NCI-H146 treated with DMSO at 0.1 percent for 48 hours (cell line): ENCODE results near the gene KIF25.
"Not testable (repeated sequence)": the region's sequence is repeated elsewhere in the genome, so short reads cannot be mapped to it uniquely, and the experiment has no call there.

Experiments used
- DNase-seq: peaks from one replicate; lab custom pipeline; 2025; ENCODE audit not compliant: unreplicated experiment; lab: John Stamatoyannopoulos, UW

KIF25 gene

DNA sequence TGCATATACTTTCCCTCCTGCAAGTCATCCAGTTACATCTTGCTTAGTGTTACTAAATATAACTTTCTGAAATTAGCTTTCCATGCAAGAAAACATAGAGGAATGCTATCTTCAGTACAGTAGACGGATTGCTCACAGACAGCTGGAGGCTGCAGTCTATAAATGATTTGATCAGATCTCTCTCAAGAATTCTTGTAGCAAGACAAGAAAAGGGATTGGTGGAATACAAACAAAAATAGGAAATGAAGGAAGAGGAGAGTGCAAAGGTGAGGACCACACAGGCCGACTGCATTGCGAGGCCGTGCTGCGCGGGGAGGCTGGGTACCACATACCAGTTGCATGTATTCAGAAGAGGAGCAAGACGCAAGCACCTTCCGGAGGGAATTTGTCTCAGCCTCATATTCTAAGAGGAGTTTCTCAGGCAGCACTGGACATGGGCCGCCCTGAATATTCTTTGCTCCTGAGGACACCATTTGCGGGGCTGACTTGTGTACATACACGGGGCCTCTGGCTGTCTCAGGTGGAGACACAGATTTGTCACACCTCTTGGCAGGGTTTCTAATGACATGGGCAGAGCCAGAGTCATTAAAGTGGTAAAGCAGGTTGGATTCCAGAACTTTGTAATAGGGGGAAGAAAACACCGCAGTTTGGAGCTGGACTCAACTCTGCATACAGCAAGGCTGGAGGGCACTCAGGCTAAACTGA lies 22.7 kb upstream of the KIF25 start:
- no peak for DNase-seq

DNA sequence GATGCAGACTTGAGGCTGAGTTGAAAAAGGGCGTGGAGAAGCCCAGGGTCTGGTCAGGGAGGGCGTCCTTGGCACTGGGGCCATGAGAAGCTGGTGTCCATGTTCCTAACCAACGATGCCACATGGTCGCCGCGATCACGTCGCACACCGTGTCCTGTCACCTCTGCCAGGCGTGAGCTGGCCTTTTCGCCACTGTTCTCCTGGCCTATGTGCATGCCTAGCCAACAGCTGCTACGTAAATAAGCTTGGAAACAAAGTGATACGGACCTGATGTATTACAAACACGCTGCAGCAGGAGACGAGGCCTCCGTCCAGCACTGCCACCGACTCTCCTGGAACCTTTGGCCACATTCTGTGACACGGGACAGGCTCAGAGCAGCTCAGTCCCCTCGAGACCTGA lies 22.0 kb upstream of the KIF25 start:
- DNase-seq, result no peak

DNA sequence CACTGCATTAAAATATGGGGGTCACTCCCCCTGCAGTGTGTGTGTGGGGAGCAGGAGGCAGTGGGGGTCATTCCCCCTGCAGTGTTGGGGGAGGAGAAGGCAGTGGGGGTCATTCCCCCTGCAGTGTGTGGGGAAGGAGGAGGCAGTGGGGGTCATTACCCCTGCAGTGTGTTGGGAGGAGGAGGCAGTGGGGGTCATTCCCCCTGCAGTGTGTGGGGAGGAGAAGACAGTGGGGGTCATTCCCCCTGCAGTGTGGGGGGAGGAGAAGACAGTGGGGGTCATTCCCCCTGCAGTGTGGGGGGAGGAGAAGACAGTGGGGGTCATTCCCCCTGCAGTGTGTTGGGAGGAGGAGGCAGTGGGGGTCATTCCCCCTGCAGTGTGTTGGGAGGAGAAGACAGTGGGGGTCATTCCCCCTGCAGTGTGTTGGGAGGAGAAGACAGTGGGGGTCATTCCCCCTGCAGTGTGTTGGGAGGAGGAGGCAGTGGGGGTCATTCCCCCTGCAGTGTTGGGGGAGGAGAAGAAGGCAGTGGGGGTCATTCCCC lies 21.3 kb upstream of the KIF25 start:
- DNase-seq, result not testable (repeated sequence)

DNA sequence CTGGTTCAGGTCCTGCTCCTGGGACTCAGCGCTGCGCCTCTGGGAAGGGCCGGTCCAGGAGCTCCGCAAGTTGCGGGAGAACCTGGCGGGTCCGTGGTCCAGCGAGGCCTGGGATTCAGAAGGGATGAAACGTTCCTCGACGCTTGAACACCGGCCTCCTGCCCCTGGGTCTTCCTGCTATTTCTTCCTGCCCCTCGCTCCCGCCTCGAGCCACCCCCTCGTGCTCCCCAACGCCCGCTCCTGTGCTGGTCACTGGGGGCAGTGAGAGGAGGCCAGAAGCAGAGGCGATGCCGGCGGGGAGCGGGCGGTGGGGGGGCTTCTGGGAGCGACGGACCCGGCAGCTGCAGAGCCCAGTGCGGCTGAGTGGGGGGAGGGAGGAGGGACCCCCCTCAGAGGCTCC lies 20.8 kb upstream of the KIF25 start:
- DNase-seq, result no peak

DNA sequence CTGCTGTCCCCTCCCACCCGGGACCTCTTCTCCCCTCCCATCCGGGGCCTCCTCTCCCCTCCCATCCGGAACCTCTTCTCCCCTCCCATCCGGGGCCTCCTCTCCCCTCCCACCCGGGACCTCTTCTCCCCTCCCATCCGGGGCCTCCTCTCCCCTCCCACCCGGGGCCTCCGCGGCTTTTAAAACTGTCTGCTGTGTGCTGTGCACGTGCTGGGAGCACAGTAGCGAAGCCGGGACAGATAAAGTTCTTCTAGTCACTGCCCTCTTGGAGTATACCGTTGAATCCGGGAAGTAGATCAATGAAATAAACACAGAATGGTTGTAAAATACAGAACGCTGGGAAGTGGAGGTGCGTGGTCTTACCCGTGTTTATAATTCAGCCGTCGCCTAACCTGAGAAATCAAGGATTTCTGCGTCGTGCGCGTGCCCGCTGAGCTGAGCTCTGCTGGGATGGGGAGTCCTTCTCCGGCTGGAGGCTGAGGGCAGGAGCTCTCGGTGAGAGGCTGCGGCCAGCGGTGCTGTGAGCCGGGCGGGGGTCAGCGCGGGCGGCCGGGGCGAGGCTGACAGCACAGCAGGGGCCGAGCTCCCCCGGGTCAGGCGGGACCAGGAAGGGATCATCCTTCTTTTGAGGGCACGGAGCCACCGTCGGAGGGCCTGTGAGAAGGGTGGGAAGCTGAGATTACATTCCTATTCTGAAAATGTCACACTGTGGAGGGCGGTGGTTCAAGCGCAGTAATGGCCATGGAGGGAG lies 19.6 kb upstream of the KIF25 start:
- DNase-seq, result no peak

DNA sequence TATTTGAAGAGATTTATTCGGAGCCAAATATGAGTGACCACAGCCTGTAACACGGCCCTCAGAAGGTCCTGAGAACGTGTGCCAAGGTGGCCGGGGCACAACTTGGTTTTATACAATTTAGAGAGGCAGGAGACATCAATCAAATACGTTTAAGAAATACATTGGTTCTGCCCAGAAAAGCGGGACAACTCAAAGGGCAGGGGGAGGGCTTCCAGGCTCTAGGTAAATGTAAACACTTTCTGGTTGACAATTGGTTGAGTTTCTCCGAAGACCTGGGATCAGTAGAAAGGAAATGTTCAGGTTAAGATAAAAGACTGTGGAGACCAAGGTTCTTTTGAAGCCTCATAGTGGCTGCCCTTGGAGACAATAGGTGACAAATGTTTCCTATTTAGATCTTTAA lies 18.9 kb upstream of the KIF25 start:
- DNase-seq, result no peak

DNA sequence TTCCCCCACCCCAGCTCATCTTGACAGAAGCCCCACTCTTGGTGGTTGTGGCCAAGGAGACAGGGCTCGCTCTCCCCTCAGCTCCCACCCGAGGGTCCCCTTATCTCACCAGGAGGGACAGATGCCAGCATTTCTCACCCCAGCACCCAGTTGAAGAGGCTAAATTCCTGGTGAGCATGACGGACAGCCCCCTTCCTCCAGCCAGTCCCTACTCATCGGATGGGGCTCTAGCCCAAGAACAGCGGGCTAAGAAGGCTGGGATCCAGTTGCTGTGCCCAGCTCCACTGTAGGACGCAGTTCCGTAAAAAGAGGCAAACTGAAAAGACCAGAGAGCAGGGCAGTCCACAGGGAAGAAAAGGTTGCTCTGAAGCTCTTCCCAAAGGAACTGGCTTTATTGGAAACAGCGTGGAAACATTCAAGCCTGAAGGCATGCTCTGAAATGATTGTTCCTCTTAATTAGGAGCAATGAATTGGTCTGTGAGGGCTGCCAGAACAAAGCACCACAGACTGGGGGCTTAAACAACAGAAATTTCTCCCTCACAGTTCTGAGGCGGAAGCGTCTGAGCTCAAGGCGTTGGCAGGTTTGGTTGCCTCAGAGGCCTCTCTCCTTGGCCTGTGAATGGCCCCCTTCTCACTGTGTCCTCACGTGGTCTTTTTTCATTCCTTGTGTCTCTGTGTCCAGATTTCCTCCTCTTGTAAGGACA lies 17.9 kb upstream of the KIF25 start:
- DNase-seq, result no peak

DNA sequence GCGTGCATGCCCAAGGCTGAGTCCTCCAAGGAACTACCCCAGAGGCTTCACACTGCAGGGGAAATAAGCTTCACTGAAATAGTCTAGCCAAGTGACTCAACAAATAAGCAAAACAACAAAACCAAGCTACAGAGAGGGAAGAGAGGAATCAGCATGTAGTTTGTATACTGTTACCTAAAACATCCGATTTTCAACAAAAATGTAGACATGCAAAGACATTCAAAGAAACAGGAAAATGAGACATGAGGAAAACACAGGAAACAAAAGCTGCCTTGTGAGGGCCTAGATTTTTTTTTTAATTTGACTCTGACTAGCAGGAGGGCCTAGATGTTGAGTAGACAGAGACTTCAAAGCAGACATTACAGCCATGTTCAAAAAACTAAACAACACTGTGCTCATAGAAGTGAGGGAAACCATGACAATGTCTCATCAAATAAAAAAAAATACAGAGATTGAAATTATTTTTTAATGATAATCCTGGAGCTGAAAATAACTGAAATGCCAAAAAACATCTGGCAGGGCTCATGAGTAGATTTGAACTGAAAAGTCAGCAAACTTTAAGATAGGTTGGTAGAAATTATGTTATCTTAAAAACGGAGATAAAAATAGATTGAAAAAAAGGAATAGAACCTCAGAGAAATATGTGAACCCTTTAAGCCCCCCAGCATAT lies 16.4 kb upstream of the KIF25 start:
- DNase-seq, result no peak

DNA sequence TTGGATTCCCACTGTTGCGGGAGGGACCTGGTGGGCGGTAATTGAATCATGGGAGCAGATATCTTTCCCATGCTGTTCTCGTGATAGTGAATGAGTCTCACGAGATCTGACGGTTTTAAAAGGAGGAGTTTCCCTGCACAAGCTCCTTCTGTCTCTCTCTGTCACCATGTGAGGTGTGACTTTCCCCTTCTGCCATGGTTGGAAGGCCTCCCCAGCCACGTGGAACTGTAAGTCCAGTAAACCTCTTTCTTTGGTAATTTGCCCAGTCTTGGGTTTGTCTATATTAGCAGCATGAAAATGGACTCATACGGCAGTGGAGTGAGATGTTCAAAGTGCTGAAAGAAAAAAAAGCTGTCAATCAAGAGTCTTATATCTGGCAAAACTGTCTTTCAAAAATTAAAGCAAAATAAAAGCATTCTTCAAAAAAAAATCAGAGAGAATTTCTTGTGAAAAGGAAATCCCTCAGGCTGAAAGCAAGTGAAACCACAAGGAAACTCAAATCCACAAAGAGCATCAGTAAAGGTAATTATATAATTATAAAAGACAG lies 15.5 kb upstream of the KIF25 start:
- no peak for DNase-seq

DNA sequence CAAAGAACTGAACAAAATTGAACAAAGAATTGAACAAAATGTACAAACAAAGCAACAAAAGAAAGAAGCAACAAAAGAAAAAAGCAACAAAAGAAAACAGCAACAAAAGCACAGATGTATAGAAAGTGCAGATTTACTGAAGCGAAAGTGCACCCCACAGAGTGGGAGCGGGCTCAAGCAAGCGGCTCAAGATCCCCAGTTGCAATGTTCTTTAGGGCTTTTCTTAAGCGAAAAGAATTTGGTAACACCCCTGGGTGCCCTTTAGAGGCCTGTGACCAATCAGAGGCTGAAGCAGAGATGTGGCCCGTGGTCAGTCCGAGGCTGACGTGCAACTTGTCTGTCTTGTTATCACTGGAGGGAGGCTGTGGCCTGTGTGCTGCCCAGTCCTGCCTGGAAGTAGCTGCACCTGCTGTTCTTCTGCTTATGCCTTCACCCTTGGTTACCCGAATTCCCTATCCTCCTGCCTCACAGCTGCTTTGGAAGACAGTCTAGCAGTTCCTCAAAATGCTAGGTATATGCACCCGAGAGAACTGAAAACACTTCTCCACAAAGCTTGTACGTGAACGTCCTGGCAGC lies 13.2 kb upstream of the KIF25 start:
- no peak for DNase-seq

DNA sequence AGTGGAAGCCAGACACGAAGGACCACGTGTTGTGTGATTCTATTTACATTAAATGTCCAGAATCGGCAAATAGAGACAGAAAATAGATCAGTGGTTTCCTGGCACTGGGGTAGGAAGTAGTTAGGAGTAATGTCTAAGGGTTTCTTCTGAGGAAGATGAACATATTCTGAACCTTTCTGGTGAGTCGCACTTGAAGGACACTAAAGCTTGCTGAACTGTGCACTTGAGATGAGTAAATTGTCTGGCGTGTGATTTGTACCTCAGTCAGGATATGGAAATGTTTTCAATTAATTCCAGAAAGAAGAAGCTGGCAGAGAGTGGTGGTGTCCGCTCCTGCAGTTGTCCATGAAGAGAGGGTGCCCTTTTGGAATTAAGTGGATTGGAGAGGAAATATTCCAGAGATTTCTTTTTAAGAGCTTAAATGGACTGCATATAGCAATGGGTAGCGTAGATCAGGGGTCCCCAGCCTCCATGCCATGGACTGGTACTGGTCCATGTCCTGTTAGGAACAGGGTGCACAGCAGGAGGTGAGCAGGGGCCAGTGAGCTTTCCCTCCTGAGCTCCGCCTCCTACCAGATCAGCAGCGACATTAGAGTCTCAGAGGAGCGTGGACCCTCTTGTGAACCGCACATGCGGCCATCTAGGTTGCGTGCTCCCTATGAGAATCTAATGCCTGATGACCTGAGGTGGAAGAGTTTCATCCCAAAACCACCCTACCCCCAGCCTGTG lies 12.4 kb upstream of the KIF25 start:
- no peak for DNase-seq

DNA sequence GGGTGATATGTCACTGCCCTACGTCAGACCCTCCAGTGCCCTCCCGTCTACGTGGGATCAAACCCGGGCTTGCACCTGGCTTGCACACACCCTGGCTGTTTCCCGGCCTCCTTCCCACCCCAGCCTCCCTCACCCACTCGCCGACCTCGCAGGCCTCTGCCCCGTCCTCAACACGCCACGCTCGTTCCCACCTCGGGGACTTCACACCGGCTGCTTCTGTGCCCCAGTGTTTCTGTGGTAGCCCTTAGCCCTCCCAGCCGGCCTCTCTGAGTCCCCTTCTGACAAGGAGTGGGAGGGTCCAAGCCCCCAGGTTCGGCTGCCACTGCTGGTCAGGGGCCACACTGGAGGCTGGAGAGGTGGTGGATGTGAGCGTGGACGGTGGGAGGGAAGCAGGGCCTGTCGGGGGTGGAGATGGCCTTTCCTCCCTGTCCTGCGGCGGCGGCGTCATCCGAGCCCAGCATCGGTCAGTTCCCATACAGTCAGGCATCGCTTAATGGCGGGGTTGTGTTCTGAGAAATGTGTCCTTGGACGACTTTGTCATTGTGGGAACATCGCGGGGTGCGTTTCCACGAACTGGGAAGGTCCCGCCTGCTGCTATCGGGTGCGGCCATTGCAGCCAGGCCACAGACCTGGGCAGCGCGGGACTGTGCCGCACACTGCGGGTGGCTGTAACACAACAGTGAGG lies 11.4 kb upstream of the KIF25 start:
- DNase-seq, result no peak

DNA sequence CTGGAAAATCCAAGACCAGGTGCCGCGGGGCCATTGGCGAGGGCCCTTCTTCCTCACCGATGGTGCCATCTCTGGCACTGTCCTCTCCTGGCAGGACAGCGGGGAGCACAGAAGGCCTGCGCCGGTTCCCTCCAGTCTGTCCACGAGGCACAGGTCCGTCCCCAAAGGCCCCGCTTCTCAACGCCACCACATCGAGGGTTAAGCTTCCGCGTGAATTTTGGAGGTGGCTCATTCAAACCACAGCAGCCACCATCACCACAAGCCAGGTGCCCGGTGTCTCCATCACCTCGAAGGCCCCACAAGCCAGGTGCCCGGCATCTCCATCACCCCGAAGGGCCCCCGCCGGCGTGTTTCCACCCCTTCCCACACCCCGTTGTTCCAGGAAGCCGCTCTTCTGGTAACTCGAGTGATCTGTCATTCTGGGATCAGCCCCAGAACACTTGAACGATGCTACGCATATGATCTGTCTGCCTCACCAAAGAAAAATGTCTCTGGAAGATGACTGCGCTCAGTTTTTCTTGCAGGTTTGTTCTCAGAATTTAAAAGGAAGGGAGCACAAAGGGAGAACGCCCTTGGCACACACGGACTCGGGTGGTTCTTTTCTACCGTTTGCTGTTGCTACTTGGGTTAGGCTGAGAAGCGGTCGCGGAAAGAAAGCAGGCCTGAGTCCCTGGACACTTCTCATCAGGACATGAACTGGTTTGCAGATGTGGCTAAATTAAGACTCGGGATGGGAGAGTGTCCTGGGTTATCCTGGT lies 9.9 kb upstream of the KIF25 start:
- no peak for DNase-seq

DNA sequence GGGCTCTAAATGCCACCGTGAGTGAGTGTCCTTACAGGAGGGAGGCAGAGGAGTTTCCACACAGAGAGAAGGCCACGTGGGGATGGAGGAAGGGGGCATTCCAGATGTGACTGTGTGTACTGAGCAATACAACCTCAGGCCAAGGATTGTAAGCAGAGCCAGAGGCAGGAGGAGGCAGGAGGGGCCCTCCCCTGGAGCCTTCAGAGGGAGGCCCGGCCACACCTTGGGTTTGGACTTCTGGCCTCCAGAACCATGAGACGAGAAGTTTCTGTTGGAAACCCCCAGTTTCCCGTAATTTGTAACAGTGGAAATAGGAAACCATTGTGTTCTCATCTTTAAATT lies 9.3 kb upstream of the KIF25 start:
- DNase-seq, result no peak

DNA sequence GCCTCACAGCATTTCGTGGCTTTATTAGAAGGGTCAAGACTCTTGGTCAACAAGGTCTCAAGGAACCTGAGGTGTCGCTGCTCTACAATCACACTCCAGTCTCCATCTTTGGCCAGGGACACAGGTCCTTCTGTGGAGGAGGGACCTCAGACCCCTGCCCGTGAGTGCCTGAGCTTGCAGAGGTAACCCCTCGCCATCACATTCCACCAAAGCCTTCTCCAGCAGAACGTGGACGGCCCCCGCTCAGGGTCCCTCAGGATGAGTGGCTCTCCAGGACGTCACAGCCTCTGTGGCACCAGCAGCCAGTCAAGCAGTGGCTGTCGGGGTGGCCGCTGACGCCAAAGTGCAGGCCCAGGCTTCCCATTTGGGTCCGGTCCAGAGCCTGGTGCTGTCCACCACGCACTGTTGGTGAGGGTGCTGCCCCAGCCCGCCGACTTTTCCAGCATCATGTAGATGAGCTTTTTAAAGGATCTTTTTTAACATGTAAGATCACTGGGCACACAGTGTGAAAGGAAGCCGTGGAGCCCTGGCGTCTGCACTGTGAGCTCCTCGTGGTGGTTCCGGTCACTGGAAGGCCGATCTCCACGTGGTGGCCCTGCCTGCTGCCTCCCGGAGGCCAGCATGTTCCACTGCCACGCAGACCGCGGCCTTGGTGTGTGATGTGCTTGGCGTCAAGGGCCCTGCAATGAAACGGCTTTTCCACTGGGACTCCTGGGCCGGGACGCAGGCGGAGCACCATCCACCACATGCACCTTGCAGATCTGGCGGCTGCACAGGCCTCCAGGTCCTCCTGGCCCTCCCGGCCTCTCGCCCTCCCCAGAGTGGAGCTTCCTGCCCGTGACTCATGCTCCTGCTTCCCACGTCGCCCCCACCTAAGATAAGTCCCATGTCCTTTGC lies 8.3 kb upstream of the KIF25 start:
- no peak for DNase-seq

DNA sequence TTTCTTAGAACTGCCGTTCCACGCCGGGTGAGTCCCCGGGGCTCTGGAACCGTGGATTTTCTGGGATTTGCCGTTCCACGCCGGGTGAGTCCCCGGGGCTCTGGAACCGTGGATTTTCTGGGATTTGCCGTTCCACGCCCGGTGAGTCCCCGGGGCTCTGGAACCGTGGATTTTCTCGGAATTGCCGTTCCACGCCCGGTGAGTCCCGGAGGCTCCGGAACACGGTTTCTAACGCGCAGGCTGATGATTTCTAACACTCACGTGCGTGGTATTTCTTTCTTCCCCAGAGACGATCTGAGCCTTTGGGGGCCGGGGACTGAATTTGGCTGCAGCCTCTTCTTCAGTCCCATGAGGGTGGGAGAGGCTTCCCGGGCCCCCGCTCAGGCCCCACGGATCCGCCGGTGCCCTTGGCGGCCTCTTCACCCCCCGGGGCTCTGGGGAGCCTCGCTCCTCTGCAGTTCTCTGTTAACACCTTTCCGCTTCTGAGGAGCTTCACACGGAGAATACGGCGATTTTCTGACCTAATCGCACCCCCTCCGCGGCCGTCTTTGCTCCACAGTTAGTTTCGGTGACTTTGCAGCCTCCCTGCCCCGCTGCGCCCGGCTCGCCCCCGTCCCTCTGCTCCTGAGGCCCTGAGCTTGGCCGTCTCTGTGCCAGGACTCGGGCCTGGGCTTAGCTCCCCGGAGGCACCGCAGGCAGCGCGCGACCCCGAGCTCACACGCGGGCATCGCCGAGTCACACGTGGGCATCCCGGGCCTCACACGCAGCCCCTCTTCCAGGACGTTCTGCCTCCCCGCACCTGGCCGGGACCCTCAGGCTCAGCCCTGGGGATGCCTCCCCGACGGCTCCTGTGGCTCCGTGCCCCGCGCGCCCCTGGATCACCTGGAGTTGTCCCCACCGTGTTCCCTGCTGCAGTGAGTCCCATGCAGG lies 7.2 kb upstream of the KIF25 start:
- no peak for DNase-seq

DNA sequence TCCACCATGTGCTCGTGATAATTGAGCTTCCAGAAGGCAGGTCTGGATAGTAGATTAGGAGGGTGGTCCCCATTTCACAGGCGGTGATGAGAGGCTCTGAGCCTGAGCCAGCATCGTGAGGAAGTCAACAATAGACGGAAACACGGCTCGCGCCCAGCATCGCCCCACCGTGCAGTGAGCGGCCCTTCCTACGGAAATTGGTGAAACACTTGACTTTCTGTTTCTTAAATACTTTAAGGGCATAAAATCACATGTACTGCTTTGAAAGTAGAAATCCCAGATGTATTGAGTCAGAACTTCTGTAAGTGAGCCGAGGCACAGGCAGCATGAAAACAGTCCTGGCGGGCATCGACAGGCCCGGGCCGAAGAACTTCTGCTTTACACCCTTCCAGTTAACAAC lies 4.3 kb upstream of the KIF25 start:
- no peak for DNase-seq
